NK-92 (cell line): ENCODE data around the gene SSBP3.
"Not testable (repeated sequence)": the region's sequence is repeated elsewhere in the genome, so short reads cannot be mapped to it uniquely, and the experiment has no call there.

ENCODE experiments used
- DNase-seq: peaks from one replicate; lab custom pipeline; 2025; ENCODE audit not compliant: unreplicated experiment; lab: John Stamatoyannopoulos, UW

SSBP3 gene

GRCh38 chr1:54227891-54228310, 178.3 kb downstream of the SSBP3 start:
- no peak for DNase-seq

- DNase-seq = no peak
These were observed 179.0 kb downstream of the SSBP3 start for GRCh38 chr1:54227091-54227602.

- no peak for DNase-seq
These were observed 180.1 kb downstream of the SSBP3 start for GRCh38 chr1:54225986-54226559.

- DNase-seq = no peak
These were observed 180.8 kb downstream of the SSBP3 start for GRCh38 chr1:54225378-54225777.

GRCh38 chr1:54224233-54224632, 182.0 kb downstream of the SSBP3 start:
- DNase-seq = no peak

- DNase-seq = no peak
These were observed 182.6 kb downstream of the SSBP3 start for GRCh38 chr1:54223441-54224202.

GRCh38 chr1:54222711-54223110, 183.5 kb downstream of the SSBP3 start:
- no peak for DNase-seq

- DNase-seq = no peak
These were observed 184.2 kb downstream of the SSBP3 start for GRCh38 chr1:54221867-54222484.

- DNase-seq = no peak
These were observed 184.9 kb downstream of the SSBP3 start for GRCh38 chr1:54221113-54221834.

- no peak for DNase-seq
These were observed 186.0 kb downstream of the SSBP3 start for GRCh38 chr1:54220004-54220811.

- DNase-seq = no peak
These were observed 186.5 kb downstream of the SSBP3 start for GRCh38 chr1:54219688-54220003.

GRCh38 chr1:54218883-54219687, 187.1 kb downstream of the SSBP3 start:
- no peak for DNase-seq

- no peak for DNase-seq
These were observed 190.7 kb downstream of the SSBP3 start for GRCh38 chr1:54215523-54215922.

- DNase-seq = no peak
These were observed 193.3 kb downstream of the SSBP3 start for GRCh38 chr1:54212872-54213271.

- DNase-seq = not testable (repeated sequence)
These were observed 198.3 kb downstream of the SSBP3 start for GRCh38 chr1:54207896-54208295.

- DNase-seq = no peak
These were observed 198.9 kb downstream of the SSBP3 start for GRCh38 chr1:54207287-54207686.

GRCh38 chr1:54204199-54204598, 202.0 kb downstream of the SSBP3 start:
- DNase-seq = no peak

- no peak for DNase-seq
These were observed 205.6 kb downstream of the SSBP3 start for GRCh38 chr1:54200519-54200997.

GRCh38 chr1:54199765-54200518, 206.3 kb downstream of the SSBP3 start, which contains the start of the genes CYB5RL and MRPL37:
TSS of gene CYB5RL (minus strand) at chr1:54200030. CDS start at chr1:54195616, 4,414 bp downstream.
TSS of gene MRPL37 (plus strand) at chr1:54200167. CDS start at chr1:54200244, 77 bp downstream.
- DNase-seq = peak; percentile 18
